Measurements from ENCODE around the gene CNKSR3. TPM values are rescaled to one million over a fixed set of nuclear protein-coding genes. Genes with fewer than 3 reads are reported as not detected.

The CNKSR3 gene
- total and polyA plus RNA-seq, 2 experiments from 2014 or later, result 1.9 to 5.7 TPM

GRCh38 chr6:154367336-154367735, 143.1 kb downstream of the CNKSR3 start (continued):
- TF ChIP-seq ZNF462 (CRISPR knock-in tag; IDR thresholded peaks at IDR 0.05) (no peak), CTCF (conservative IDR thresholded peaks at IDR 0.05; ENCODE audit: low read depth in 2 of 2) (no peak), REST (IDR thresholded peaks at IDR 0.05; ENCODE audit: unreplicated experiment) (no peak), JUNB (IDR thresholded peaks at IDR 0.05; ENCODE audit: unreplicated experiment) (no peak), POLR2AphosphoS5 (IDR thresholded peaks at IDR 0.05; ENCODE audit: low read depth) (no peak)

Data from GM23338 (cell line).